SW480 (cell line): ENCODE data around the gene PTPN11.

Source experiments
- DNase-seq: peaks from one replicate; pipeline ENCODE4 v3.0.0-alpha.2; 2016; ENCODE audit warnings: low spot score

The PTPN11 gene

GRCh38 chr12:112543751-112544150 is 125.0 kb downstream of the PTPN11 start:
- DNase-seq: no peak

GRCh38 chr12:112546339-112546738 is 127.6 kb downstream of the PTPN11 start:
- DNase-seq: no peak

- DNase-seq: no peak
These were observed 128.2 kb downstream of the PTPN11 start for GRCh38 chr12:112546996-112547395.

GRCh38 chr12:112549031-112549430 is 130.3 kb downstream of the PTPN11 start:
- no peak for DNase-seq

GRCh38 chr12:112551681-112552080 is 132.9 kb downstream of the PTPN11 start:
- DNase-seq: no peak

GRCh38 chr12:112555621-112556233 is 137.0 kb downstream of the PTPN11 start:
- DNase-seq: no peak

GRCh38 chr12:112557951-112558630 is 139.3 kb downstream of the PTPN11 start:
- DNase-seq: no peak
